NCI-H2107 (cell line): ENCODE data around the gene AMPD2.

Experiments
- DNase-seq: peaks from one replicate; lab custom pipeline; 2025; lab: John Stamatoyannopoulos, UW

The AMPD2 gene

DNA sequence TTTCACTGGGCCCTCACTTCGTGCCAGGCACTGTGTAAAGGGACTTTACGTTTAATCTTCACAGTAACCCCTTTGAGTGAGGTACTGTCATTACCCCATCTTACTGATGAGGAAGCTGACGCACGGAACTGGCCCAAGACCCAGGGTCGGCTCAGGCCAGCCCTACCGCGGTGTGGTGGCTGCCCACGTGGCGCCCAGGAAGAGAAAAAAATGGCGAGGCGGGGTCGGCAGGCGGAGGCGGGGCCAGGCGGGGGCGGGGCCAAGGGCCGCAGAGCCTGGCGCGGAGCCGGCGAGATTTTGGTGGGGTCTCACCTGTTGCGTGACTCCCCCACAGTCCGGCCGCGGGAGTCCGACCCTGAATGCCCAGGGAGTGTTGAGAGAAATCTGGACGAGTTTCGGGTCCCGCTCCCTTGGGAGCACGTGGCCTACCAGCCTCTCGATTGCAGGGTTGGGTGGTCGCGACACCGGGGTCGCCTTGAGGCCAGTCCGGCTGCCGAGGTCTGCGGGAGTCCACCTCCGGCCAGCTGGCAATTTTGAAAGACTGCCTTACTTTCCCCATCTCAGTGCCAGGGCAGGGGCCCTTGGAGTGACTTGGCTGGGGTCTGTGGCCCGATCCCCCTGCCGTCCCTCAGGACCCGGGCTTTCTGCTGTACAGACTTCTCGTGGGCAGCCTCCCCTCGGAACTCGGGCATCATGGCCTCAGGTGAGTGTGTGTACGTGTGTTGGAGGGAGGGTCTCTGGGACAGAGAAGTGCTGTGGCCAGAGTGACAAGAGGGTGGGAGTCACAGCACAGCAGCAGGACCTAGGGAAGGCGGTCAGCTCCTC lies at the start of gene AMPD2, which contains the start of gene GNAT2:
Gene AMPD2 (plus strand): TSS at position 262 of the 825 bp plus-strand sequence. CDS start 1,339 bp downstream, outside the sequence.
Gene GNAT2 (minus strand): TSS at position 41 of the 825 bp plus-strand sequence. CDS start 6,746 bp downstream, outside the sequence.
- DNase-seq = no peak

DNA sequence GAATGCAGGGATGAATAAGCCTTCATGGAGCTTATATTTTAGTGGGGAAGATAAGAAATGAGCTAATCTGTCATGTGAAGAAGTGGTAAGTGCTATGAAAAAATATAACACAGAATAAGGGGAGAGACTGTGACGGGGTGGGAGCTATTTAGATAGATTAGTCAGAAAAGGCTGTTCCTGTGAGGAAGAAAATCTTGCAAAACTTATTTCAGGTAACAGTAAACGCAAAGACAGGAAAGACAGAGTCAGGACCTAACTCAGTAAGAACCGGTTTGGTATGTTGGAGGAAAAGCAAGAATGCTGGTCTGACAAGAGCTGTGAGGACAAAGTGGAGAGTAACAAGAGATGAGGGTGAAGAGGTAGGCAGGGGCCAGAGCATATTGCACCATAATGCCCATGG lies 49.2 kb upstream of the AMPD2 start:
- no peak for DNase-seq

DNA sequence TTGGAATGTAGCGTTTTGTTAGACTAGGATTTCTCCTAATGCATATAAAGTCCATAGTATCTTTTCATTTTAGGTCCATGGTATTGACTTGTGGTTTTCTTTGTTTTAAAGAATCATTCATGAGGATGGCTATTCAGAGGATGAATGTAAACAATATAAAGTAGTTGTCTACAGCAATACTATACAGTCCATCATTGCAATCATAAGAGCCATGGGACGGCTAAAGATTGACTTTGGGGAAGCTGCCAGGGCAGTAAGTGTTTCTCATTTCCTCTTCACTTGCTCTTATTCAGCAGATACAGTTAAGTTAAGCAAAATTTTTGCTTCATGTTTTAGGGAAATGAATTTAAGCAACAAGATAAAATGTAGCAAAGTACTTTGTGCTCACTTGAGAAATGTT lies 45.9 kb upstream of the AMPD2 start:
- DNase-seq = peak; percentile 3

DNA sequence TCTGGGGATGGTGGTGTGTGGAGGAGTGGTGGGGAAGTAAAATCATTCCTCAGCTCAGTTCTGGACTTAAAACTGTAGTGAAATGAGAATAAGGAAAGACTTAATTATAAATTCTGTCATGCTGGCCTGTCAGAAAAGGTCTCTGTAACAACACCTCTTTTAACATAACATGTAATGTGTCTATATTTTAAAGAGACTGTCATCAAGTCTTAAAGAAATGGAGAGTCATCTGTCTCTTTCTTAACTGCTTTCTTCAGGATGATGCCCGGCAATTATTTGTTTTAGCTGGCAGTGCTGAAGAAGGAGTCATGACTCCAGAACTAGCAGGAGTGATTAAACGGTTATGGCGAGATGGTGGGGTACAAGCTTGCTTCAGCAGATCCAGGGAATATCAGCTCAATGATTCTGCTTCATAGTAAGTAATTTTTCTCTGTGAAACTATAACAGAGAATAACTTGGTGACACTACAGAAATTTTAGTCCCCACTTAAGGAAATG lies 40.6 kb upstream of the AMPD2 start:
- DNase-seq = no peak

DNA sequence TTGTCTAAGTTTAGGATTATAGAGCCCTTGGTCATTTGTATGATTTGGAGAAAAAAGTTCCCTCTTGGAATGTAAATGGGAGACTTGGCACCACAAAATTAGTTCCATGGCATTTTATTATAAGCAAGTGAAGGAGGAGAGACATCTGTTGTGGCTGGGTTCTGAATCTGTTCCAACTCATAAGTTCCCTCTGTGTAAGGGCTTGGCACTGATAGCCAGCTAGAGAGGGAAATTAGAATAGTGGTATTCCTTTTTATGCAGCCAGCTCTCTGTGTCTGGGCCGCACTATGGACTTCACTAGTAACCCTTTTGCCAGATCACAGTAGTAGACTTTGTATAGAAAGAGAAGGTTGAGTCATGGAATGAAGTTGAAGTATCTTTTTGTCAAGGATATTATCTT lies 40.1 kb upstream of the AMPD2 start:
- DNase-seq = no peak

- no peak for DNase-seq
These were observed 37.6 kb upstream of the AMPD2 start for GRCh38 chr1:109582021-109582420.

- DNase-seq = no peak
These were observed 34.9 kb upstream of the AMPD2 start for GRCh38 chr1:109584766-109585165.

DNA sequence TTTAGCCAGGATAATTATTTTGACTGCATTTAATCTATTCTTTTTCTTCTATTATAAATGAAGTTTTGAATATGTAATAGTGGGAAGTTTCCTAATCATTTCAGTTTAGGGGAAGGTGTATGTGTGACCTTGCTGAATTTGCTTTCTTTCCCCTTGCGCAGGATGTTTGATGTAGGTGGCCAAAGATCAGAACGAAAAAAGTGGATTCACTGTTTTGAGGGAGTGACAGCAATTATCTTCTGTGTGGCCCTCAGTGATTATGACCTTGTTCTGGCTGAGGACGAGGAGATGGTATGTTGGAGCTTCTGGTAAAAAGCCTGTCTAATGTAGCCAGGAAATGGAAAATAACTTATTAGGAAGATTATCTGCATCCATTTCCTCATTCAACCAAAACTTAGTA lies 33.6 kb upstream of the AMPD2 start:
- DNase-seq = no peak

- no peak for DNase-seq
These were observed 30.5 kb upstream of the AMPD2 start for GRCh38 chr1:109589177-109589576.

- no peak for DNase-seq
These were observed 30.0 kb upstream of the AMPD2 start for GRCh38 chr1:109589679-109590078.

DNA sequence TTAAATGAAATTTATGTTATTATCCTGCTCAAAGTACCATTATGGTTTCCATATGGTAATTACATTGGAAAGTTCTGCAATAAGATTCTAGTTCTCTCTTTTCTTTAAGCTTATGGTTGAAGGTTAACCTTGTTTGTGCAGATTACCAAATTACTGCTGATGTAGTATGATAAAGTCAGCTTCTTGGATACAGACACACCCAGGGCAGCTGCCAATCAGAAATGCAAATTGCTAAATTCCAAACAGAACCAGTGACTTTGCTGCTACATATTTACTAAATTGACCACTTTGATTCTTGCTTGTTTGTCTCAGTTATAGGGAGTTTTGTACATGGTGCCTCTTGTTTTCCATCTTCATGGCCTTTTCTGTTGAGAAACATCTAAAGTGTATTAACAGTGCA lies 26.7 kb upstream of the AMPD2 start:
- no peak for DNase-seq

DNA sequence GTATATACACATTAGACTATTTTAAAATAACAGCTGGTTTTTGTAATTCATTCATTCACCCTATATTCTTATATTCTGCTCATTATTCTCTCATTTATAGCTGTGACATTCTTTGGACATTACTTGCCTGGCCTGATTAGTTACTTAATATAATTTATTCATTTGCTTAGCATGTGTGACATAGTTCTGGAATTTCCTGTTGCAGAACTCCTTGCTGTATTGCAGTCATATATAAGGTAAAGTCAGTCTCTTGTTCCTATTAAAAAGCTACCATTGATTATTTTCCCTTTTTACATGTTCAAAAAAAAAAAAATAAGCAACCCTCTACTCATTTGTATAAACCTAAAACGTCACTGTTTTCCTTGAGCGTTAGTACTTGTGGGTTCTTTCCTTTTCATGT lies 24.1 kb upstream of the AMPD2 start:
- no peak for DNase-seq

GRCh38 chr1:109598156-109598555 lies 21.5 kb upstream of the AMPD2 start:
- DNase-seq = no peak

- no peak for DNase-seq
These were observed 21.0 kb upstream of the AMPD2 start for GRCh38 chr1:109598655-109599054.

- no peak for DNase-seq
These were observed 16.4 kb upstream of the AMPD2 start for GRCh38 chr1:109603229-109603628.

GRCh38 chr1:109605381-109605780 lies 14.3 kb upstream of the AMPD2 start:
- no peak for DNase-seq

- DNase-seq = no peak
These were observed 9.8 kb upstream of the AMPD2 start for GRCh38 chr1:109609881-109610280.

GRCh38 chr1:109610609-109611307 lies 8.9 kb upstream of the AMPD2 start:
- no peak for DNase-seq

GRCh38 chr1:109611308-109611990 lies 8.2 kb upstream of the AMPD2 start:
- no peak for DNase-seq

GRCh38 chr1:109613361-109614147 lies 6.1 kb upstream of the AMPD2 start:
- no peak for DNase-seq

DNA sequence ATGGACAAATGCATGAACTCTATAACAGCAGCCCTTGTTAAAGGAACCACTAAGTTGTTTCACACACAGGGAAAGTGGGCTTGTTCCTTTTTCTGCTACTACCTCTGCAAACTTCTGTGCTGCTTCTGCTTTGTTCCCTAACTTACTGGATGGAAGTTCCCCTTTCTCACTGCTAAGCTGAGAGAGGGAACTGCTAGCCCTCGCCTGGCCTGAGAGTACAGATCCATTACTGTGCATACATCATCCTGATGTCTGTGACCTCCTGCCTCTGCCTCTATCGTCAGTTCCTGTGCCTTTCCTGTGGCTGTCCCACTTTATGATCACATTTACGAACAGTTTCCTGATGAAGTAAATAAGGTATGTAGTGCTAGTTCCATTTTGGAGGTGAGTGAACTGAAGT lies 3.8 kb upstream of the AMPD2 start:
- DNase-seq = no peak

DNA sequence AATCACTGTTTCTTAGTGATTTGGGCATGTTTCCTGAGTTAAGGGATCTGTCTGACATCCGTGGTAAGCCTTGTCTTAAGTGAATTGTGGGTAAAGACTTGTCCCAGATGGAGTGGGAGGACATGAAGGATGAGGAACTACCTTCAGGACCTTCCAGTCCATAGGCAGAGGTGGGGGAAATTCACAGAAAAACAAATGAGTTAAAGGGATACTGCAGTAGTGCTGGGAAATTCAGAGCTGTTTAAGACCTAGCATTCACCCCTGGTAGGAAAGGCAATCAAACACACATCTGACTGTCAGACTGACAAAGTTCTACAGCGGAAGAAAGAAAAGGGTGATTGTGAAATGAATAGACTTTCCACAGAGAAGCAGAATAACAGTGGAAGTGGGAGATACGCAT lies 3.2 kb upstream of the AMPD2 start:
- no peak for DNase-seq
